ENCODE measurements around the gene KDM6B.

KDM6B gene

GRCh38 chr17:7854851-7855659 lies 21.0 kb downstream of the KDM6B start, which contains the start of gene TMEM88:
Gene TMEM88 (plus strand): TSS chr17:7855066. CDS start chr17:7855075, 9 bp downstream.
- no peak for FAIRE-seq
- no peak for TF ChIP-seq CTCF (IDR thresholded peaks at IDR 0.05; ENCODE audit: insufficient read depth, missing control alignments)
- no peak for DNase-seq (ENCODE audit: insufficient read length, low spot score)

GRCh38 chr17:7855660-7856010 lies 21.6 kb downstream of the KDM6B start:
- TF ChIP-seq CTCF (IDR thresholded peaks at IDR 0.05; ENCODE audit: insufficient read depth, missing control alignments), result no peak
- FAIRE-seq (no peak), DNase-seq (ENCODE audit: insufficient read length, low spot score) (no peak)

- TF ChIP-seq CTCF (IDR thresholded peaks at IDR 0.05; ENCODE audit: insufficient read depth, missing control alignments), result no peak
- FAIRE-seq (no peak), DNase-seq (ENCODE audit: insufficient read length, low spot score) (no peak)
Measured at GRCh38 chr17:7856011-7856810, 22.2 kb downstream of the KDM6B start.

- DNase-seq (ENCODE audit: insufficient read length, low spot score), result peak; percentile 68
Measured at GRCh38 chr17:7856811-7857712, 23.0 kb downstream of the KDM6B start, which contains the start of gene NAA38. Gene NAA38 (minus strand): TSS chr17:7857559. CDS start chr17:7857463, 96 bp downstream.

GRCh38 chr17:7857713-7858521 lies 23.9 kb downstream of the KDM6B start, which contains the start of gene CYB5D1:
Gene CYB5D1 (plus strand): TSS chr17:7858003. CDS start chr17:7858135, 132 bp downstream.
- no peak for TF ChIP-seq CTCF (IDR thresholded peaks at IDR 0.05; ENCODE audit: insufficient read depth, missing control alignments)
- no peak for DNase-seq (ENCODE audit: insufficient read length, low spot score)

More at GRCh38 chr17:7856811-7857712, 23.0 kb downstream of the KDM6B start, which contains the start of gene NAA38:
- peak; percentile 18 for TF ChIP-seq CTCF (IDR thresholded peaks at IDR 0.05; ENCODE audit: insufficient read depth, missing control alignments)
- peak; percentile 16 for FAIRE-seq

GRCh38 chr17:7858522-7858810 lies 24.4 kb downstream of the KDM6B start:
- no peak for FAIRE-seq

More at GRCh38 chr17:7857713-7858521, 23.9 kb downstream of the KDM6B start, which contains the start of gene CYB5D1:
- FAIRE-seq, result no peak

More at GRCh38 chr17:7858522-7858810, 24.4 kb downstream of the KDM6B start:
- TF ChIP-seq CTCF (IDR thresholded peaks at IDR 0.05; ENCODE audit: insufficient read depth, missing control alignments), result no peak
- no peak for DNase-seq (ENCODE audit: insufficient read length, low spot score)

Data from D721Med (cell line).